ENCODE measurements around the gene EGR2. TPM values are rescaled to one million over a fixed set of nuclear protein-coding genes. Genes with fewer than 3 reads are reported as not detected.

The EGR2 gene
- total RNA-seq (2014; rRNA removed; shearing (Covaris generic); ENCODE audit: low replicate concordance): 0.03 TPM in 1 of 2 replicates, not detected in the other

DNA sequence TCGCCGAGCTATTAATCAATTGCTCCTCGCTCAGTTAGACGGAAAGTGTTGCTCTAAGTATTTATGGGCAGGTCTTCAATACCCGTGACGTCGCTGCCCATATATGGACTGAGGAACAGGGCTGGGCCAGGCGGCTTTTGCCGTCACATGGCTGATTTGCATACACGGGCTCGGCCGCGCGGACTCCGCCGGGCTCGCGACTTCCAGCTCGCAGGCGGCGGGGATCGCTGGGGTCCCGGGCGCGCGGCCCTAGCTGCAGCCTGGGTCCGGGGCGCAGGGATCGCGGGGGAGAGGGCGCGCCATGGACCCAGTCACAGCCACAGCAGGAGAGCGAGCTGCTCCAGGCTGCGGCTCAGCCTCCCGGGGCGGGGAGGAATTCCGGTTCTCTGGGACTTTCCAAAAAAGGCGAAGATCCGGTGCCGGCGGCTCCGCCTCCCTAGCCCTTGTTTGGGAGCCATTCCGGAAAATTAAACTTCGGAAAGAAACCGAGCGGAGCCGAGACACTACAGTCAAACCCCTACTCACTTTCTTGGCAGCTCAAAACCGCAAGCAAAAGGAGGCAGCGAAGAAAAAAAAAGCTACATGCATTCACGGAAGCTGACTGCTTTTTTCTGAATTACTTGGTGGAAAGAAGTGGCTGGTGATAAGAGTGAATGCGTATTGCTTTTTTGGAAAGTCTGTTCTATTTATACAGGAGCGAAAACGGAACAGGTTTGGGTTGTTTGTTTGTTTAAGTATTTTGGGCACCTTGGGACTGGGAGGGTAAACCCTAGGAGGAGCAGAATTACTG, at the start of gene EGR2:
TSS of gene EGR2 (minus strand) at position 36 of the 790 bp plus-strand sequence. CDS start 337 bp downstream, outside the sequence.
- peak; percentile 97 for DNase-seq (ENCODE audit: low read depth)
- in situ Hi-C loops (cut with HindIII; ENCODE audit: low pct_unique_long_range_greater_than_20kb, low sequenced_read_pairs): loop anchor here (25.0 kb wide), 1 partner anchor 204 kb away; no protein-coding TSS in a partner anchor

DNA sequence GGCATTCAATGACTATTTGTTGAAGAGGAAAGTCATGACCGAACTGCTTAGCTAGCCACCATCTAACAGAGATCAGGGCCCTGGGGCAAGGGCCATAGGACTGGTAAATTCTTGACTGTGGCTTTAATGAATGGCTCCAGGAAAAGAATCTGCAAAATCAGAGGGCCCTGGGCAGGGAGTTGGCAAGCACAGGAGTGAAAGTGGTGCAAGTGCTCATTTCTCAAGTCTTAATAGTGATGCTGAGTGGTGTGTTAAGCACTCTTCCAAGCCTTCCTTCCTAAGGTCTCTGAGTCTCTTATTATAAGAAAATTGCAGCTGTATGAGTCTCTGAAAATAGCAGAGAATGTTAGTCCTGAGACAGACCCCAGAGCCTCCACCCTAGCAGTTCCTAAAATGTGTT, 46.3 kb upstream of the EGR2 start:
- DNase-seq (ENCODE audit: low read depth): no peak
- in situ Hi-C loops (cut with HindIII; ENCODE audit: low pct_unique_long_range_greater_than_20kb, low sequenced_read_pairs): no loop called here

DNA sequence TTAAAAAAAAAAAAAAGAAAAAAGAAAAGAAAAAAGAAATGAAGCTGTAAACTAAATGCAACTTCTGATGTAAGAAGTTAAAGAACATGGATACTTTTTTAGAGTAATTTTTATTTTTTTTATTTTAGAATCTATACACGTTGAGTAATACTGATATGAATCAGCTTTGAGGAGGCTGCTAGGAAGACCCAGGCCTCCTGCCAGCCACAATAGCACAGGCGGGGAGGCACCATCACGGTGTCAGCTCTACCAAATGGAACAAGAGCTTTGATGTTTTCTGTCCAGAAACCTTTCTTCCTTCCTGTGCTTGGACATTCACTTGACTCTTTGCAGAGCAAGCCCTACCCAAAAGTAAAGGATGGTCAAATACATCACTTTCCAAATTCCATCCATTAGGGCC, 45.3 kb upstream of the EGR2 start:
- in situ Hi-C loops (cut with HindIII; ENCODE audit: low pct_unique_long_range_greater_than_20kb, low sequenced_read_pairs): no loop called here
- no peak for DNase-seq (ENCODE audit: low read depth)

DNA sequence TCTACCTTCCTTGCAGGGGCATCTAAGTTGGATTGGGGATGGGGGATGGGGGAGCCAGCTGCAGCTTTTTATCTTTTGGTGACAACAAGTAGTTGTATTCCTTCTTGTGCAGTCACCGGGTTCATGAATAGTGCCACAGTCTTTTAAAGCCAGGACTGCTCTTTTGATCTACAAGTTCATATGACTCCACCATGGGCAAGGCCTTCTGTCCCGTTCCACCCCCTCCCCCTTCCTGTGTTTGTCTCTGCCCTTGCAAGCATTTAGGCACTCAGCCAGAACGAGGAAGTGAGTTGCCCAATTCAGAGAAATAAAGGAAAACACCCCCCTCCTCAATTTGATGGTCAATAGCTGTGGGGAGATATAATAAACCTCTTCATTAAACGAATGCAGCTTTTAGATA, 44.8 kb upstream of the EGR2 start:
- in situ Hi-C loops (cut with HindIII; ENCODE audit: low pct_unique_long_range_greater_than_20kb, low sequenced_read_pairs): no loop called here
- DNase-seq (ENCODE audit: low read depth): no peak

DNA sequence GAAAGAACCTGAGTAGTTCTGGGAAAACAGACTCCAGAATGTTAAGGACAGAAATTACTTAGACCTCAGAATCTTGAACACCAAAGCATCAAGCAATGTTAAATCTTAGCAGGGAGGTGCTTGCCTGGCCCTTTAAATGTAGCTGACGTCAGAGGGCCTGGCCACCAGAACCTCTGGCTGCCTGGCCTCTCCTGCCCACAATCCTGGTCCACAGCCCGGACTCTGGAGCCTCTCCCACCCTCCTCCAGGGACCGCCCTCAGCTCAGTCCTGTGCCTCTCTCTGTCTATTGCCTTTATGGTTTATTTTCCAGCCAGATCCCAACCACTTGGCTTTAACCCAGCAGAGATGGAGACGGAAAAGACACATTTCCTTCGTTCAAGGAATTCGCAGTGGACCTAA, 42.2 kb upstream of the EGR2 start:
- DNase-seq (ENCODE audit: low read depth): no peak
- in situ Hi-C loops (cut with HindIII; ENCODE audit: low pct_unique_long_range_greater_than_20kb, low sequenced_read_pairs): no loop called here

DNA sequence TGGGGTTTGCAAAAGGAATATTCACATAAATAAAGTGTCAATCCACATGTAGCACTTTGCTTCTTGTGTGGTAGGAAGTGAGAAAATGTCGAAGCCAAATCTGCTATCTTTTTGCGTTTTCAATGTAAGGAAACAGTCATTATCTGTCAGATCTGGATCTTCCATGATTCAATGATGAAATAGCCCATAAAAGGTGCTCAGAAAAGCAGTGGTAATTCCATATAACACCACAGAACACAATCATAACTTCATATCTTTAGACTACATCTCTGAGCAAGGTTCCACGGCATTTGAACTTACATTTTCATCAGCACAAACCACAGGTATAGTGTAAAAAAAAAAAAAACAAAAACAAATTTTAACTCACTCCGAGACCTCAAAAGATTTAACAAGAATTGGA, 39.9 kb upstream of the EGR2 start:
- DNase-seq (ENCODE audit: low read depth): no peak
- in situ Hi-C loops (cut with HindIII; ENCODE audit: low pct_unique_long_range_greater_than_20kb, low sequenced_read_pairs): no loop called here

DNA sequence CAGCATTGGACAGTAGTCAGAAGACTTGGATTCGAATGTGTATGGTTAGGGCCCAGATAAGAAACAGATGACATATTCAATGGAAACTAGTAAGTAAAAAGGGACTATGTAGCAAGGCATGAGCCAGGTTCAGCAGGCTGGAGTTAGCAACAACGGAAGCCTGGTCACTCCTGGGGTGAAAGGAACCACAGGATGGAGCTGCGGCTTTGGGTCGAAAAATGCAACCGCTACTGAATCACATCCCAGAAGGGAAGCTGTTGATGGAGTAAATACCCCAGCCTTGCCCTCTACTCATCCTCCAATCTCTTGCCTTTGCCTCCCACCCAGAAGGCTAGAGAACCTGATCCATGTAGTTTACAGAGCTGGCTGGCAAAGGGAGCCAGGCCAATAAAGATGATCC, 37.5 kb upstream of the EGR2 start:
- DNase-seq (ENCODE audit: low read depth): no peak
- in situ Hi-C loops (cut with HindIII; ENCODE audit: low pct_unique_long_range_greater_than_20kb, low sequenced_read_pairs): no loop called here

DNA sequence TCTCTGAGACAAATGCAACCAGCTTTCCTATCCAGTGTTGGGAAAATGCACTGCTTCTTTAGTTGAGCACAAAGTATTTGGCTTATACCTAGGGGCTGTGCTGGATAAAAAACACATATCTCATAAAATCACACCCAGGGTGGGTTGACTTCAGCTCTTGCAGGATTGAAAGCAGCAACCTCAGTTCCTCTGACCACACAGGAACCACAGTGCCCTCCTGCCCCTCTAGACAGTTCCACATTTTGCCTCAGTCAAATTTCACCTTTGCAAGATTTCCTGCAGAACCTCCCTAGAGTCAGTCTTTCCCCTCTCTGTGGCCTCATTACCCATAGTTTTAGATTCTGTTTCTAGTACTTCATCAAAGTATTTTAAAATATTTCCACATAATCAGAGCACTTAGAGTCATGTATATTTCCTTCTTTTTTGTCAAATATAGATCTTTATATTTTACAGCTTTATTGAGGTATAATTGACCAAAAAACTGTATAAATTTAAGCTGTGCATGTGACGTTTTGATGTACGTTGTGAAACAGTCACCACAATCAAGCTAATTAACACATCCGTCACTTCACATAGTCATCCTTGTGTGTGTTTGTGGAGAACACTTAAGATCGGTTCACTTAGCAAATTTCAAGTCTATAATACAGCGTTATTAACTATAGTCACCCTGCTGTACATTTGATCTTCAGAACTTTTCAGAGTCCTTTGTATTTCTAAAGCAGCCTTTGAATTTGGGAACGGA, 37.0 kb upstream of the EGR2 start:
- in situ Hi-C loops (cut with HindIII; ENCODE audit: low pct_unique_long_range_greater_than_20kb, low sequenced_read_pairs): no loop called here
- DNase-seq (ENCODE audit: low read depth): no peak

DNA sequence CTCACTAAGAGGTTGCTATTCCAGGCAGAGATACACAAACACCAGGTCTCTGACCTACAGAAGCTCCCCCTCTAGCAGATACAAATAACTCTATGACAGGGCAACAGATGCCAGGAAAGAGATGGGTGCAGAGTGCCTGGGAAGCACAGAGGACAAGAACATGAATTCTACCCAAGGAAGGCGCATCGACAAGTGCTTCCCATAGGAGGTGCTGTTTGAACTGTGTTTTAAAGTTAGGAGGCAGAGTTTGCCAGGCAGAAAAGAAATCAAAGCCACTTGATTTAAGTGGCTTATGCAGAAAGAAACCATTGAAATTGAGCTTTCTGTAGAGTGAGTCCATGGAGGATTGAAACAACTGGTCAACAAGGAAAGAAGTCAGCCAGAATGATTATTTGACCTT, 35.3 kb upstream of the EGR2 start:
- in situ Hi-C loops (cut with HindIII; ENCODE audit: low pct_unique_long_range_greater_than_20kb, low sequenced_read_pairs): no loop called here
- no peak for DNase-seq (ENCODE audit: low read depth)

DNA sequence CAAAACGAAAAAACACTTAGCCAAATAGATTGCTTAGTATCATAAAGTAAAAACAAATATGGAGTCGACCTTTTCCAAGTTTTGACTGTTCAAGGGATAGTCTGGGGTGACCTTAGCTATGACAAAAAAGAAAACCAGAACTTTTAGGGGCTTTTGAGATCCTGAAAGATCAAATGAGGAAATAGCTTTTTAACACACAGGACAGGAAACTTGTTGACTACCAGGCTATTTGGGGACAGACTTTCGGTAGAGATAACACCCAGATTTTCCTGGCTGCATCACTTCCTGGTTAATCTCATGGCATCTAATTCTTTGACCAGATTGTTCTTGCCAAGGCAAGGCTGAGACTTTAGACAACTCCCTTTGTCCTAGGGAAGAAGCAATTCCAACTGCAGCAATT, 34.5 kb upstream of the EGR2 start:
- DNase-seq (ENCODE audit: low read depth): no peak
- in situ Hi-C loops (cut with HindIII; ENCODE audit: low pct_unique_long_range_greater_than_20kb, low sequenced_read_pairs): no loop called here

DNA sequence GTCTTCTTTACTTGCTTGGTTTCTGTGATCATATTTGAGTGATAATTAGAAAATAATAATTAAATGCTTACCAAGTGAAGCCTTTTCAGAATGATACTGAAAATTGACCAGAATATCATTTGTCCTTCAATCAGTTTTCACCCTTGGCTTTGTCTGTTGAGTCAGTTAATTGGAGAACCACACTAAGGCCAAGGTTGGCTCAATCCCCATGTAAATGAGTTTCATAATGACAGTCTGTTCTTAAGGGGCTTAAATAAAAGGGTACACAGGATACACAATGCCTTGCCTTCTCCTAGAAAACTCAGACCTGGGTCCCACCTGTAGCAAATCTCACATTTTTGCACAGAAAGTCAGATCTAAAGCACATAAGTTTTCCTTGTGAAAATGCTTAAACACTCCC, 31.3 kb upstream of the EGR2 start:
- DNase-seq (ENCODE audit: low read depth): no peak
- in situ Hi-C loops (cut with HindIII; ENCODE audit: low pct_unique_long_range_greater_than_20kb, low sequenced_read_pairs): no loop called here

DNA sequence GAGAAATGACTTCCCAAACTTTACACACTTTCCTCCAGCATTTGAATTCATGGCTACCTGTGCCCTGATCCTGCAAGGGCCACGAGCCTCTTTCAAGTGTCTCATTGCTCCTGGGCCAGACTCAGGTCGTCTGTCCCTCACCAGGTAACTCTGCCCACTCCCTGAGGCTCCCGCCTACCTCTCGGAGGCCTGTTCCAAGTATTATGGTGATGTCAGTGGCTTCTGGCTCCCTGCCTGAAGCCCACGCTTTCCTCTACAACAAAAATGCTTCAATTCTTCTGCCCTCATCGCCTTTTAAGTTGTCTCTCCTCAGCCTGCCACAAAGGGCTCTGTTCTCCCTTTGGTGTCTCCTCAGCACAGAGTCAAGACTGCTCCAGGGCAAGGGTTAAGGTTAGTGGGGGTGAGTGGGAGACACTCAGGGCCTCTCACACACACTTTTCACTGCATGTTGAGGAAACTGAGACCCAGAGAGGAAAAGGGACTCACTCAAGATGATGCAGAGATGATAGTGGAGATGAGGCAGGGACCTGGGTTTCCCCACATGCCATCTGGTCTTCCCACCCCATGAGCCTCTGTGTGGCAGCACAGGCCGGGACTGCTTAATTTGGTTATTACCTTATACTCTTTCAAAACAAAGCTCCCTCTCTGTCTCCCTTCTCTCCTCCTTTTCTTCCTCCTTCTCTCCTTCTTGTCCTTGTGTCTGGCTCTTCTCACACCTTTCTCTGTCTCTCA, 28.3 kb upstream of the EGR2 start:
- in situ Hi-C loops (cut with HindIII; ENCODE audit: low pct_unique_long_range_greater_than_20kb, low sequenced_read_pairs): no loop called here
- no peak for DNase-seq (ENCODE audit: low read depth)

DNA sequence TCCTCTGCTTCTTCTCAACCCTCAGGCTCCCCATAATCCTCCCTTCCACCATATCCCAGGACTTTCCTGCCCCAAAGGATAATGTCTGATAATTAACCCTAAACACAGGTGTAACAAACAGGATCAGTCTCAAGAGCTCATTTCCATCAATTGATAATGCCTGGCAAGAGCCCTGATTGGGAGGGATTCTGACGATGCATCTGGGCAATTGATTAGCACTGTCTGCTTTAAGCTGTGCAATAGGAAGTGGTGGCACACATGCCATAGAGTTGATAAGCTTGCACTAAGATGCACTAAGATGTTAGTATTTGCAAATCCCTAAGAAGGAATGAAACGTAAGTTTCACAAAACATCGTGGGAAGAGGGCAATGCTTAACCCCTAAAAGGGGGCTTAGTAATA, 27.4 kb upstream of the EGR2 start:
- in situ Hi-C loops (cut with HindIII; ENCODE audit: low pct_unique_long_range_greater_than_20kb, low sequenced_read_pairs): no loop called here
- no peak for DNase-seq (ENCODE audit: low read depth)

DNA sequence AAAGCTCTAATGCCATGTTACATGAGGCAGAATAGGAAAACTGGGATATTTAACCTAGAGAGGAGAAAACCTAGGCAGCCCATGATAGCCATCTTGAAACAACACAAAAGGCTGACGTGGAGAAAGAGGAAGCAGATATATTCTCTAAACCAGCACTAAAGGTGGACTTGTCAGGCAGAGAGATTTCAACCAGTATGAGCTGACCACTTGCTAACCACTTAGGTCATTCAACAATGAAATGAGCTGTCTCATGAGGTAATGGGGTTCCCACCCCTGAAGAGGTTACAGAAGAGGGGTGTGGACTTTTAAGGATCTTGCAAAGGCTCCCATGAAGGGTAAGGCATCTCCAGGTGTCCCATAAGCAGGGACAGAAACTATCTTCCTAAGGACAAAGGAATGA, 26.8 kb upstream of the EGR2 start:
- in situ Hi-C loops (cut with HindIII; ENCODE audit: low pct_unique_long_range_greater_than_20kb, low sequenced_read_pairs): no loop called here
- no peak for DNase-seq (ENCODE audit: low read depth)

DNA sequence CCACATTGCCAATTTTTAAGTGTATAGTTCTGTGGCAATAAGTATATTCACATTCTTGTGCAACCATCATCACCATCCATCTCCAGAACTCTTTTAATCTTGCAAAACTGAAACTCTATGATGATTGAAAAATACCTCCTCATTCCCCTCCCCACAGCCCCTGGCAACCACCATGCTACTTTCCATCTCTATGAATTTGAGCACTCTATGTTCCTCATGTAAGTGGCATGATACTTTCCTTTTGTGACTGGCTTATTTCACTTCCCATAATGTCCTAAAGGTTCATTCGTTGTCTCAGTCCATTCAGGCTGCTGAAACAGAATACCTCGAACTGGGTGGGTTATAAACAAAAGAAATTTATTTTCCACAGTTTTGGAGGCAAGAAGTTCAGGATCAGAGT, 23.4 kb upstream of the EGR2 start:
- in situ Hi-C loops (cut with HindIII; ENCODE audit: low pct_unique_long_range_greater_than_20kb, low sequenced_read_pairs): no loop called here

DNA sequence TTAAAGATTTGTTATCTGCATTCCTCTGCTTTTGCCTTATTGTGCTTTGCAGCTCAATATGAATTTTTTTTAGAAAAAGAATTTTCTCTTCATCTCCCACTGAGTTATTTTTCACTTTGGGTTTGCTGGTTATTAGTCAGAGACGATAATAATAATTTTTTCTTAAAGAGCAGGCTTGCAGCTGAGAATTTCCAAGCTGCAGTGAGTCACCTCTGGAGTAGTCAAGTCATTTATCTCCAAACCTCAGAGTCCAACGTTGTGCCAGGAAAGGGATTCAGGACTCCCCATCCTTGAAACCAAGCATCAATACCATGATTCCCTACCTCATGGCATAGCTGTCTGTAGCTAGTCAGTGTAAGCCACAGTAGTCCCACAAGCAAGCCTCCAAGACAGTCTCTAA, 15.2 kb upstream of the EGR2 start:
- no peak for DNase-seq (ENCODE audit: low read depth)

More for the DNA sequence above, 23.4 kb upstream of the EGR2 start:
- no peak for DNase-seq (ENCODE audit: low read depth)

DNA sequence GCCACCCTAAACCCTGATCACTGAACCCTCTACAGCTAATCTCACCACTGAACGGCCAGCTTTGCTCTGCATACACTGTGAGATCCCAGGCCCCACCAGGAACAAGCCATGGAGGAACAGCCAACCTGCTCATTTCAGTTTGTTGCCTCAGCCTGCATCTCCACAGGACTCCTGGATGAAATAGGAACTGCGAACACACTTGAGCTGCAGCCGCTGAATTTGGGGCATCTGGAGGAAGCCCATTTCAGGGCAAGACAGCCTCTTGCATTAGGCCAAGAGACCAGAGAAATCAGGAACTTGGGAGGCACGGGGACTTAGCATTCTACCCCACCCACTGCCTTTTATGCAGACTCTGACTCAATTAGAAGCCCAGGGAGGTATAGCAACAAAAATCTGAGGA, 14.5 kb upstream of the EGR2 start:
- no peak for DNase-seq (ENCODE audit: low read depth)
- in situ Hi-C loops (cut with HindIII; ENCODE audit: low pct_unique_long_range_greater_than_20kb, low sequenced_read_pairs): no loop called here

More for the DNA sequence above, 15.2 kb upstream of the EGR2 start:
- in situ Hi-C loops (cut with HindIII; ENCODE audit: low pct_unique_long_range_greater_than_20kb, low sequenced_read_pairs): no loop called here

DNA sequence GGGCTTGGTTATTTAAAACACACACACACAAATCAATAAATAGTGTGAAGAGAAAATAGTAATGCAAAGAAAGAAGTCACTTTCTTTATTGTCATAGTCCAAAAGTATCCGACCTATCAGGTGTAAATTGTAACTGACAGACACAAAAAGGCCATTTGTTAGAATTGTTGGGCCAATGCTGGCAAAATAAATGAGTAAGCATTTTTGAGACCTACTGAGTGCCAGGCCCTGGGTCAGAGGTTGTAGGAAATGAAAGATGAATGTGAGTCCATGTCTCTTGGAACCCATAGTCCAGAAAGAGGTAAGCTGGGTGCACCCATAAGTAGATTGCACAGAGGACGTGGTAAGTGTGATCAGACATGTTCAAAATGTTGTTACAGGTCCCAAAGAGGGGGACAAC, 13.5 kb upstream of the EGR2 start:
- no peak for DNase-seq (ENCODE audit: low read depth)
- in situ Hi-C loops (cut with HindIII; ENCODE audit: low pct_unique_long_range_greater_than_20kb, low sequenced_read_pairs): no loop called here

DNA sequence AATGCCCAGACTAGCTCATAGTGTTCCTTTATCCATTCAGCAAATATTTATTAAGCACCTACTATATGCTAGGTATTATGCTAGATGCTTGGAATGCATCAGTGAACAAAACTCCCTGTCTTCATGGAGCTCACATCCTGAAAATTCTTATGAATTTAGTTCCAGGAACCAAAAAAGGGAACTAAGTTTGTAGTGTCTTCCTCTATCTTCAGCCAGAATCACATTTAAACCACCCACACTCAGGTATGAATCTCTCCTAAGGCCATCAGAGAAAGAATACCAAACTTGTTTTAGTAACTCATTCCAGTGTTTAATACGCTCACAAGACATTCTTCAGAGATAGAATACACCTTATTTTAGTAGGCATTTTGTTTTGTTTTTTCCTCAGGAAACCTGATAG, 10.1 kb upstream of the EGR2 start:
- in situ Hi-C loops (cut with HindIII; ENCODE audit: low pct_unique_long_range_greater_than_20kb, low sequenced_read_pairs): no loop called here
- no peak for DNase-seq (ENCODE audit: low read depth)
